ENCODE results near the gene GTPBP2.
A peak's percentile ranks its signal among the peaks of the same experiment; 100 is the strongest.
"Not testable (repeated sequence)": the region's sequence is repeated elsewhere in the genome, so short reads cannot be mapped to it uniquely, and the experiment has no call there.

The GTPBP2 gene

DNA sequence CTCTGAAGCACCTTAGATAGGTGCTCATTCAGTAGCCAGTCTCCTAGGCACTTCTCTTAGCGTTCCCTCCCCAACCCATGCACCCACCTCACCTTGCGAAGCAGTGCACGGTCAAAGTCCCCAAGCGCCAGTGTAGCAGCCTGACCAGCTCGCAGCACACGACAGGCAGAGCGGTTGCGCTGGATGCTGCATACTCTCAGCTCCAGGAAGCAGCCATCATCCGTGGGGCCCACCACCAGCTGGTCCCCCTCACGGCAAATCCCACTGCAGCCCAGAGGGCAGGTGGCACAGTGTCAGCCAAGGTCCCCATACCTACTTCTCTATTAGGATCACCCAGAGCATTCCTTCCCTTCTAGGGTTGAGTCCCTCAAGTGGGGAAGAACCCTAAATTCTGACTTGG, 6.5 kb downstream of the GTPBP2 start:
- DNase-seq, result no peak

DNA sequence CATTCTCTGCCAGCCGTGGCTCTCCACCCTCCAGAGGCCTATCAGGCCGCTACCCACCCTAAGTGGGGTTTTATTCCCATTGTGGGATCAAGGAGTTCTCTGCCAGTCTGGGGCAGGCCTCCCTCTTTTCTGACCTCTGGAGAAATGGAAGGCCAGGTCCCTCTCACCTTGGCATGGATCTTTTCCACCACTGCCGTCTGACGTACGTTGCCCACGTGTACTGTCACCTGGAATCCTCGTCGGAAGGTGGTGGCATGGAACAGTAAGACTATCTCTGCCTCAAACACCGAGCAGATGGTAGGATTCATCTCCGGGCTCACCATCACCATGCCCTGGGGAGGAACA, 7.3 kb downstream of the GTPBP2 start:
- no peak for DNase-seq

DNA sequence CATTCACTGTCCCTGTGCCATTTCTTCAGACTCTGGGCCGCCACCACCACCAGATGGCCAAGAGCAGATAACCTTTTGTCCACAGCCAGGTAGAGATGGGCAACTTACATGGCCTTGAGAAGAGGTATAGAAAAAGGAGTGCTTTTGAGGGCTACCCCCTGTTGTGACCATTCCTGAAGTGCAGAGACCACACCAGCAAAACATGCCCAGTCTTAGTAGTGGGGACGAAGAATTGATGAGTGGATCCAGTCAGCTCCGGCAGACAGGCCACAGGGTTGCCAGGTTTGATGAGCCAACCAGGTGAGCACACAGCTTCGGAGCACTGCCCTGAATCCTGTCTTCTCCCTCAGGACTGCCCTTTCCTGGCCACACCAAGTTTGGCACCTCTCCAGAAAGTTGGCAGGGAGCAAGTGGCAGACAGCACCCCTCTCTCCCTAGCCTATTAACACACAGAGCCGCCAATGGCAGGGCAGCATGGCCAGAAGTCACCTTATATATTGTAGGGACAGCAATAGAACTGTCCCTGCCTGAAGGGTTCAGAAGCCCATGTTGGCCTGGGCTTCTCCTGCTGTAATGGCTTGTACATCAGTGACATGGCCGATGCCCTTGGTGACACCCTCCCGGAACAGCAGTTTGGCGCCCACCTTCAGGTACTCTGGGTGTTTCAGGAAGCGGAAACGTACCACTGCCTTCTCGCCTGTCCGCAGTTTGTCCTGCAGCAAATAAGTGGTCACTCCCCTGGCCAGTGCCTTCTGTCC, 7.8 kb downstream of the GTPBP2 start:
- DNase-seq, result no peak

DNA sequence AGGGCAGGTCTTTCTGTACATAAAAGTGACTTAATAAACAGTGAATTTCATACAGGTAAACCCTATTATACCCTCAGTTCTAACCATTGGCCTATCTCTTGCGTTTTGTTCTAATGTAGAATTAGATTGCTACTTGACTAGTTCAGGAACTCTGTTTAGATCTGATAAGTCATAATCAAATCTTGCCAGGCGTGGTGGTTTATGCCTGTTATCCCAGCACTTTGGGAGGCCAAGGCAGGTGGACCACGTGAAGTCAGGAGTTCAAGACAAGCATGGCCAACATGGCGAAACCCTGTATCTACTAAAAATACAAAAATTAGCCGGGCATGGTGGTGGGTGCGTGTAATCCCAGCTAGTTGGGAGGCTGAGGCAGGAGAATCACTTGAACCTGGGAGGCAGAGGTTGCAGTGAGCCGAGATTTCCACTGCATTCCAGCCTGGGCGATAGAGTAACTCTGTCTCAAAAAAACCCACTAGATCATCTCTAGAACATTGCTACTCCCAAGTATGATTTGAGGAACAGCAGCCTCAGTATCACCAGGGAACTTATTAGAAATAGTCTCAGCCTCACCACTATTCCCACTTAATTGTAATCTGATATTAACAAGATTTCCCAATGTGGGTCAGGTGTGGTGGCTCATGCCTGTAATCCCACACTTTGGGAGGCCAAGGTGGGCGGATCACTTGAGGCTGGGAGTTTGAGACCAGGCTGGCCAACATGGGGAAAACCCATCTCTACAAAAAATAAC, 12.2 kb downstream of the GTPBP2 start:
- DNase-seq, result no peak

DNA sequence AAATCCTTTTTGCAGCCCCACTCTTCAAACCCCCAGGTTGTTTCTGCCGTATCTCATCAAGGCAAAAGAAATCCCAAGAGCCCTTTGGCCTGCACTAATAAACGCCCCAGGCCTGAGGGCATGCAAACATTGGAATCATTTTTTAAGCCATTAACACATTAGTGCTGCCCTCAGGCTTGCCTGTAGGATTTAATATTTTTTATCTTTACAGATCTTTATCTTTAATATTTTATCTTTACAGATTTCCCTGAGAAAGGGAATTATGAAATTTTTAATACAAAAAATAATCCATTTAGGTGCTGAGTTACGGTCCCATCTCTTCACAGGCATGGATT, 14.7 kb downstream of the GTPBP2 start:
- DNase-seq, result no peak

GRCh38 chr6:43613721-43614395, 15.2 kb downstream of the GTPBP2 start:
- DNase-seq, result no peak

DNA sequence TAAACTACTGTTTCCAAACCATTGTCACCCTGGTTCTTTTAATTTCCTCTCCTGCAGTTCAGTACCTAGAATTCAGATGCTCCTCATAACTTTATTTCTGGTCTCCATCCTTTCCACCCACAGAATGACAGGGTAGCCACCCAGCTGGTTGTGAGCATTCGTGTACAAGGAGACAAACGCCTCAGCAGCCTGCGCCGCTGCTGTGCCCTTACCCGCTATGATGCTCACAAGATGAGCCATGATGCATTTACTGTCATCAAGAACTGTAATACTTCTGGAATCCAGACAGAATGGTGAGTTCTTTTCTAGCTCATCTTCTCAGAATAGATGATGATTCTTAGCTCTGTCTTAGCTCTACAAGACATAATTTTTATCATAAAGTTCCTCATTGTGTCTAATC, 18.6 kb downstream of the GTPBP2 start:
- no peak for DNase-seq

- DNase-seq, result no peak
Observed at GRCh38 chr6:43609402-43609801, 19.7 kb downstream of the GTPBP2 start.

- DNase-seq, result no peak
Observed at GRCh38 chr6:43608807-43609206, 20.3 kb downstream of the GTPBP2 start.

DNA sequence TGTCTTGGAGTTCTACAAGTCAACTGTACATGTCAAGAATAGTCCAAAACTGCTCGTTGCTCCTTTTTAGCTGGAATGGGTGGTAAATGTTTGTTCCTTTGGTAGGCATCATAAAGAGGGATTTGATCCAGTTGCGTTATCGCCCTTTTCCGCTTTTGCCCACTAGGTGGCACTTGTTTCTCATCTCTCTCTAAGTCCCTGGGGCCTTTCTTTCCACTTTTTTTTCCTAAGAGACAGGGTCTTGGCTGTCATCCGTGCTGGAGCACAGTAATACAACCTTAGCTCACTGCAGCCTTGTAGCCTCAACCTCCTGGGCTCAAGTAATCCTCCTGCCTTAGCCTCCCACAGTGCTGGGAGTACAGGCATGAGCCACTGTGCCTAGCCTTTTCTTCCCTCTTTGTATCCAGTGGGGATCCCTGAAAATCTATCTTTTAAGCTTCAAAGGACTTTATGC, 20.7 kb downstream of the GTPBP2 start:
- DNase-seq, result peak; percentile 38

DNA sequence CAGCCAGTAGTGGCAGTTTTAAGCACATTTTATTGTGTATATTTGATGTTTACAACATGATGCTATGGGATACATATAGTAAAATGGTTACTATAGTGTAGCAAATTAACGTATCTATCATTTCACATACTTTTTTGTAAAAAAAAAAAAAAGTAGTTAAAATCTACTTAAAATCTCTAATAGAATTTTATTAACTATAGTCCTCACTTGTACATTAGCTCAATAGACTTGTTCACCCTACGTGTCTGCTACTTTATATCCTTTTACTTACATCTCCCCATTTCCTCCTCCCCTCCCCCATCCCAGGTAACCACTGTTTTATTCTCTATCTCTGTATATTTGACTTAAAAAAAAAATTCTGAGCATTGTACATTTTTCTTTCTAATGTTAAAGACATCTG, 23.0 kb downstream of the GTPBP2 start:
- no peak for DNase-seq

DNA sequence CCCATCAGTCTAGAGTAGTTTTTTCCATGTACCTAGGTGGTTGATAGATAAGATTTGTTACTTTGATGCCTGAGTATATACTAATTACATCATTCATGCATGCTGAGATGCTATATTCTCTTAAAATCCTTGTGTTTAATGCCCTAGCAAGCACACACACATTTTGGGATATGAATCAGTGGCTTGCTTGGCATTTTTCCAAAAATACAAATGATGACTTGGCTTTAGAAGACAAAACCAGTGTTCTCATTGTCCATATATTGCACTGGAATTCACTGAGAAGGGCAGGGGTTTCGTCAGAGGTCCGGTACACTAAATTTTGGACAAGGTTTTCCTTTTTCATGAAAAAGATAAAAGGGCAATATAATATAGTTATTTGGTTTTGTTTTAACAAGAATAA, 24.9 kb downstream of the GTPBP2 start:
- no peak for DNase-seq

DNA sequence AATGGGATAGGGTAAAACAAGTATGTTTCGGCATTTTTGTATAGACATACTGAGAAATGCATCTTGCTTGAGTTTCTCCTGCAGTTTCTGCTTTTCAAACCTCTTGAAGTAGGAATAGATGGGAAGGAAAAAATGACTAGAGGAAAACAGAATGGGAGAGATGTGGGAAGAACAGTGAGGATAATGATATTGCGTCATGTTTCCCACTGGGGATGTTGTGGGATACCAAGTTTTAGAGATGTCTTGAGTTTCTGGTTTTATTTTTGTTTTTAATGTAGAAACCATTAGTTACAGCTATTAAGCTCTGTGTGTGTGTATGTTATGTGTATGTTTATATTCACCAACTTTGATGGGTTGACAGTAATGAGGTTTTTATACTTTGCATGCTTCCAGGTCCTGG, 28.5 kb downstream of the GTPBP2 start:
- no peak for DNase-seq

DNA sequence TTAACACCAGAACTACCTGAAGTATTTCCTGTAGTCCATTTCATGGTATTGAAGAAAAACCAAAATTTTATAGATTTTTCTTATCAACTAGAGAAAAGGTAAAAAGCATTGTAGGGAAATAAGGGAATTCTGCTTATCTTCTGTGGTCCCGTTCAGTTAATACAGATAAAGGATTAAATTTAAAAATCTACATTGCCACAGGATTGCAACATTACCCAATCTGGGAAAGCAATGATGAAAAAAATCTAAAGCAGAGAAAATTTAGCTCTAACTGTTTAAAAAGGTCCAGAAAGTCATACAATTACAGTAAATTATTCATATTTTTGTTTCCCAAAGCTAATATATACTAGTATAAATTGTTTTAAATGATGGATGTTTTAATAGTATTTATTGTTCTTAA, 35.1 kb downstream of the GTPBP2 start:
- no peak for DNase-seq

GRCh38 chr6:43589564-43589963, 39.5 kb downstream of the GTPBP2 start:
- DNase-seq, result not testable (repeated sequence)

DNA sequence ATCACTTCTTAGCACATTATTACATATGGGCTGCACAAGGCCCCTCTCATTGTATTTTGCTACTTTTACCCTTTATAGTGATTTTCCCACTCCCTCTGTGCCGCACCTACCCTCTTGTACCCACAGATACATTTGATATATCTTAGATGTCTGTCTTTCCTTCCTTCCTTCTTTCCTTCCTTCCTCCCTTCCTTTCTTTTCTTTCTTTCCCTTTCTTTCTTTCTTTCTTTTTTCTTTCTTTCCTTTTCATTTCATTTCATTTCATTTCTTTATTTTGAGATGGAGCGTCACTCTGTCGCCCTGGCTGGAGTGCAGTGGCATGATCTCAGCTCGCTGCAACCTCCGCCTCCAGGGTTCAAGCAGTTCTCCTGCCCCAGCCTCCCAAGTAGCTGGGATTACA, 40.9 kb downstream of the GTPBP2 start:
- DNase-seq, result no peak

- no peak for DNase-seq
Observed at GRCh38 chr6:43584892-43585570, 44.0 kb downstream of the GTPBP2 start.

GRCh38 chr6:43582911-43583310, 46.2 kb downstream of the GTPBP2 start:
- no peak for DNase-seq

DNA sequence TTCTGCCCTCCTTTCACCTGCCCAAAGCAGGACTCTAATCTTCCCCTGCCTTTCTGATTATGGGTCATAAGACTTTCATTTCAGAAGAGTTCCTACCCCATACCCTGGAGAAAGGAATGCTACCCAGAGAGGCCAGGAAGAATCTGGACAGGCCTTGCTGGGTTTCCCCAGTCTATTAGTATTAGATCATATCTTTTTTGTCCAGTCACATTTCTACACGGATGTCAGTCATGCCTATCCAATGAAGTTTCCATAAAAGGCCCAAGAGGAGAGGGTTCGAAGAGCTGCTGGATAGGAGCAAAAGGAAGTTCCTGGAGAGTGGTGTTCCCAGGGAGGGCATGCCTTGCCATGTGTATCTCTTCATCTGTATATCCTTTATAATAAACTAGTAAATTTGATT, 49.9 kb downstream of the GTPBP2 start:
- DNase-seq, result no peak

DNA sequence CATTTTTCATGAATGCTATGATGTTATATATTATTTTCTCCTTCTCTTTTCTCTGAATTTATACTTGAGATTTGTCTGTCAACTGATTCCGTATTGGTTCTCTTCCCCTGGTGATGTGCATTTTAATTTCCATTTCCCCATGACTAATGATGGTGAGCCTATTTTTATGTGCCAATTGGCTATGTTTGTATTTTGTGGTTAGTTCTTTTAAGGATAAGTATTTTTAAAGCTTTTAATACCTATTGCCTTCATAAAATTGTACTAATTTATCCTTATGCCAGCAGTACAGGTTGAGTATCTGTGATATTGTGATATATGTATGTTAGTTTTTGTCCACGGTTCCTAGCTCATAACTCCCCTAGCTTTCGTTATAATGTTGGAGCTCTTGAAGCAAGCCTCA, 50.3 kb downstream of the GTPBP2 start:
- DNase-seq, result no peak

GRCh38 chr6:43575772-43576551, 53.1 kb downstream of the GTPBP2 start, which contains the start of the genes POLH and XPO5:
Gene POLH (plus strand): TSS chr6:43576185. CDS start chr6:43582320, 6,135 bp downstream.
Gene XPO5 (minus strand): TSS chr6:43576038. CDS start chr6:43575864, 174 bp downstream.
- peak; percentile 43 for DNase-seq

DNA sequence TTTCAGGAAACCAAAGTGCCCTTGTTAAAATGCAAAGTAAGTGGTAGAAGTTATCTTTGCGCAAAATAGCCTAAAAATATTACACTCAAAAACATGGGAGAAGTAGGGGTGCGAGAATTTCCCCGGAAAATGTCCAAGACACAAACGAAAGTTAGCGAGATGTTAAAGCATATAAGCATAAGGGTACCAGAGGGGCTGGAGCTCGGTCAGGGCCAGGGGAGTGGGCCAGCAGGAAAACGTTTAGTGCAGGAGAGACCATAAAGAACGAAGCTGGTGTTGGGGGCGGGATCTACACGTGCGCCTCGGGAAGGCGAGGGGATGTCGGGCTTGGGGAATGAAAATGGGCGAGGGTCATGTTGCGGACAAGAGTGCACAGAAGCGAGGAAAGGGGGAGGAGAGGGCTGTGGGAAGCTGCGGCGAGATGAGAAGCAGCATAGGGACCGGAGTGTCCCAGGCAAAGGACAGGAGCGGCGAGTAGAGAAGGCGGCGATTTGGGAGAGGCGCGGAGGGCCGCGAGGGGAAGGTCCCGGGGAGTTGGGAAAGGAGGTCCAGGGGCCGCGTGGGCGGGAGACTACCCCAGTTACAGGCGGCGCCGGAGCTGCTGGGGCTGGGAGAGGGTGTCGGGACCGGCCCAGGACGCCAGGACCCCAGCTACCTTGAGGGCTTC, 53.8 kb downstream of the GTPBP2 start:
- DNase-seq, result no peak

Measured in NCI-H187 treated with DMSO at 0.1 percent for 48 hours (cell line).